Panc1 (cell line): ENCODE measurements around the gene NCK2. TPM values are rescaled to one million over a fixed set of nuclear protein-coding genes. Genes with fewer than 3 reads are reported as not detected.

Source experiments
- ATAC-seq: fragments of 200-7000 bp; cut with Tn5 transposase; 2 replicates; pipeline ENCODE4 v1.9.1; 2020; ENCODE audit warnings: mild to moderate bottlenecking, moderate library complexity
- BruUV-seq: library from RNA; stranded (reverse); fragments of 400-500 nt; replicated peaks from 2 replicates; lab custom pipeline; 2021; lab: Mats Ljungman, UMichigan
- CTCF ChIA-PET: fragments of 300-600 bp; sonication (Branson Sonifier 250); formaldehyde crosslinking; loops from one replicate; lab custom pipeline; 2022; ENCODE audit warnings: antibody characterized with exemption; lab: Charles Lee
- POLR2A ChIA-PET: fragments of 300-600 bp; sonication (Branson Sonifier 250); formaldehyde crosslinking; loops from one replicate; lab custom pipeline; 2022; ENCODE audit warnings: antibody characterized with exemption; lab: Charles Lee
- DNase-seq: peaks from one replicate; pipeline ENCODE4 v3.0.0-alpha.2; 2010; ENCODE audit warnings: low read depth, low spot score
- H3K27ac ChIP-seq: 2 replicates; pipeline ENCODE4 v1.5.1; 2011; ENCODE audit warnings: mild to moderate bottlenecking, low read length, inconsistent platforms
- H3K27me3 ChIP-seq: fragments of 200-500 bp; sonication (Bioruptor generic); 2 replicates; pipeline ENCODE4 v1.6.0; 2014; ENCODE audit warnings: low read length, inconsistent platforms; ENCODE audit not compliant: control insufficient read depth, insufficient read depth
- H3K36me3 ChIP-seq: fragments of 200-500 bp; sonication (Bioruptor generic); 2 replicates; pipeline ENCODE4 v1.5.1; 2014; ENCODE audit warnings: inconsistent platforms, mild to moderate bottlenecking, low read length, moderate library complexity; ENCODE audit not compliant: control insufficient read depth, insufficient read depth
- H3K4me1 ChIP-seq: 2 replicates; pipeline ENCODE4 v1.5.1; 2011; ENCODE audit warnings: inconsistent platforms, mild to moderate bottlenecking, low read length, moderate library complexity; ENCODE audit not compliant: control insufficient read depth, insufficient read depth
- H3K4me3 ChIP-seq, 2 experiments: 2 replicates each; pipeline ENCODE4 v1.5.1; 2011 to 2012; ENCODE audit warnings: low read depth in 2 of 2, low read length in 2 of 2, mild to moderate bottlenecking in 2 of 2, inconsistent platforms in 1 of 2, moderate library complexity in 1 of 2
- H3K9me3 ChIP-seq: fragments of 200-500 bp; sonication (Bioruptor generic); 2 replicates; pipeline ENCODE4 v1.5.1; 2014; ENCODE audit warnings: low read depth, mild to moderate bottlenecking, inconsistent platforms, low read length, moderate library complexity; ENCODE audit not compliant: control insufficient read depth, insufficient read depth
- POLR2AphosphoS5 ChIP-seq: IDR thresholded peaks from 2 replicates; pipeline ENCODE4 v1.6.1; 2012; ENCODE audit warnings: mild to moderate bottlenecking, low read depth, low read length, moderate library complexity
- SIN3A ChIP-seq: IDR thresholded peaks from 2 replicates; pipeline ENCODE4 v1.6.1; 2012; ENCODE audit warnings: low read depth, mild to moderate bottlenecking, low read length, moderate library complexity, borderline replicate concordance; ENCODE audit not compliant: insufficient read depth
- TCF7L2 ChIP-seq: IDR thresholded peaks from 2 replicates; pipeline ENCODE4 v1.6.1; 2011; ENCODE audit warnings: mild to moderate bottlenecking, low read depth, low read length, inconsistent platforms
- in situ Hi-C: cut with HindIII; loops from 2 replicates; pipeline ENCODE4 v1.10.0; 2016; ENCODE audit warnings: low sequenced_read_pairs, low pct_unique_long_range_greater_than_20kb
- intact Hi-C: fragments of 100-400 bp; cut with micrococcal nuclease; formaldehyde crosslinking; loops from one replicate; pipeline ENCODE4 v1.10.0; 2022; ENCODE audit not compliant: unreplicated experiment
- total RNA-seq: library from RNA; stranded (reverse); gene quantifications from one replicate; pipeline ENCODE4 v1.2.1, GENCODE V29; 2021; ENCODE audit not compliant: unreplicated experiment
- TF ChIP-seq, protein P1 (sequence below): fragments of 450-650 bp; IDR thresholded peaks from 2 replicates; pipeline ENCODE4 v1.5.1; 2017; ENCODE audit warnings: mild to moderate bottlenecking
- TF ChIP-seq, protein P2 (sequence below), 2 experiments: IDR thresholded peaks; 2 replicates each; pipeline ENCODE4 v1.6.1; 2011 to 2012; ENCODE audit warnings: low read depth in 2 of 2, control low read depth in 1 of 2, low read length in 1 of 2, mild to moderate bottlenecking in 1 of 2, moderate library complexity in 1 of 2; ENCODE audit not compliant: insufficient read depth in 1 of 2

The NCK2 gene
- total RNA-seq, 1 experiment from 2014 or later: 60.7 TPM

GRCh38 chr2:105824446-105824845 is 79.7 kb downstream of the NCK2 start:
- TF ChIP-seq SIN3A (no peak), POLR2AphosphoS5 (no peak), TCF7L2 (no peak)
- TF ChIP-seq, protein P1, sequence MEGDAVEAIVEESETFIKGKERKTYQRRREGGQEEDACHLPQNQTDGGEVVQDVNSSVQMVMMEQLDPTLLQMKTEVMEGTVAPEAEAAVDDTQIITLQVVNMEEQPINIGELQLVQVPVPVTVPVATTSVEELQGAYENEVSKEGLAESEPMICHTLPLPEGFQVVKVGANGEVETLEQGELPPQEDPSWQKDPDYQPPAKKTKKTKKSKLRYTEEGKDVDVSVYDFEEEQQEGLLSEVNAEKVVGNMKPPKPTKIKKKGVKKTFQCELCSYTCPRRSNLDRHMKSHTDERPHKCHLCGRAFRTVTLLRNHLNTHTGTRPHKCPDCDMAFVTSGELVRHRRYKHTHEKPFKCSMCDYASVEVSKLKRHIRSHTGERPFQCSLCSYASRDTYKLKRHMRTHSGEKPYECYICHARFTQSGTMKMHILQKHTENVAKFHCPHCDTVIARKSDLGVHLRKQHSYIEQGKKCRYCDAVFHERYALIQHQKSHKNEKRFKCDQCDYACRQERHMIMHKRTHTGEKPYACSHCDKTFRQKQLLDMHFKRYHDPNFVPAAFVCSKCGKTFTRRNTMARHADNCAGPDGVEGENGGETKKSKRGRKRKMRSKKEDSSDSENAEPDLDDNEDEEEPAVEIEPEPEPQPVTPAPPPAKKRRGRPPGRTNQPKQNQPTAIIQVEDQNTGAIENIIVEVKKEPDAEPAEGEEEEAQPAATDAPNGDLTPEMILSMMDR: no peak
- TF ChIP-seq, protein P2, sequence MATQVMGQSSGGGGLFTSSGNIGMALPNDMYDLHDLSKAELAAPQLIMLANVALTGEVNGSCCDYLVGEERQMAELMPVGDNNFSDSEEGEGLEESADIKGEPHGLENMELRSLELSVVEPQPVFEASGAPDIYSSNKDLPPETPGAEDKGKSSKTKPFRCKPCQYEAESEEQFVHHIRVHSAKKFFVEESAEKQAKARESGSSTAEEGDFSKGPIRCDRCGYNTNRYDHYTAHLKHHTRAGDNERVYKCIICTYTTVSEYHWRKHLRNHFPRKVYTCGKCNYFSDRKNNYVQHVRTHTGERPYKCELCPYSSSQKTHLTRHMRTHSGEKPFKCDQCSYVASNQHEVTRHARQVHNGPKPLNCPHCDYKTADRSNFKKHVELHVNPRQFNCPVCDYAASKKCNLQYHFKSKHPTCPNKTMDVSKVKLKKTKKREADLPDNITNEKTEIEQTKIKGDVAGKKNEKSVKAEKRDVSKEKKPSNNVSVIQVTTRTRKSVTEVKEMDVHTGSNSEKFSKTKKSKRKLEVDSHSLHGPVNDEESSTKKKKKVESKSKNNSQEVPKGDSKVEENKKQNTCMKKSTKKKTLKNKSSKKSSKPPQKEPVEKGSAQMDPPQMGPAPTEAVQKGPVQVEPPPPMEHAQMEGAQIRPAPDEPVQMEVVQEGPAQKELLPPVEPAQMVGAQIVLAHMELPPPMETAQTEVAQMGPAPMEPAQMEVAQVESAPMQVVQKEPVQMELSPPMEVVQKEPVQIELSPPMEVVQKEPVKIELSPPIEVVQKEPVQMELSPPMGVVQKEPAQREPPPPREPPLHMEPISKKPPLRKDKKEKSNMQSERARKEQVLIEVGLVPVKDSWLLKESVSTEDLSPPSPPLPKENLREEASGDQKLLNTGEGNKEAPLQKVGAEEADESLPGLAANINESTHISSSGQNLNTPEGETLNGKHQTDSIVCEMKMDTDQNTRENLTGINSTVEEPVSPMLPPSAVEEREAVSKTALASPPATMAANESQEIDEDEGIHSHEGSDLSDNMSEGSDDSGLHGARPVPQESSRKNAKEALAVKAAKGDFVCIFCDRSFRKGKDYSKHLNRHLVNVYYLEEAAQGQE (IDR thresholded peaks at IDR 0.05; ENCODE audit: insufficient read depth in 1 of 2, low read depth in 2 of 2, low read length in 1 of 2): no peak
- no peaks in the 10 kb centered on the region for H3K4me1 ChIP-seq
- in situ Hi-C loops (no loop called here), intact Hi-C loops (no loop called here)
- ChIA-PET CTCF (no interaction called here), POLR2A (no interaction called here)
- DNase-seq (no peak), ATAC-seq (no peak)
- H3K36me3 ChIP-seq: no peaks in the 10 kb centered on the region
- no peak overlapping the region for H3K27ac ChIP-seq
- BruUV-seq: no TSS peak
- H3K27me3 ChIP-seq: no peaks in the 10 kb centered on the region
- H3K9me3 ChIP-seq: no peaks in the 10 kb centered on the region
- no peak overlapping the region for H3K4me3 ChIP-seq

DNA sequence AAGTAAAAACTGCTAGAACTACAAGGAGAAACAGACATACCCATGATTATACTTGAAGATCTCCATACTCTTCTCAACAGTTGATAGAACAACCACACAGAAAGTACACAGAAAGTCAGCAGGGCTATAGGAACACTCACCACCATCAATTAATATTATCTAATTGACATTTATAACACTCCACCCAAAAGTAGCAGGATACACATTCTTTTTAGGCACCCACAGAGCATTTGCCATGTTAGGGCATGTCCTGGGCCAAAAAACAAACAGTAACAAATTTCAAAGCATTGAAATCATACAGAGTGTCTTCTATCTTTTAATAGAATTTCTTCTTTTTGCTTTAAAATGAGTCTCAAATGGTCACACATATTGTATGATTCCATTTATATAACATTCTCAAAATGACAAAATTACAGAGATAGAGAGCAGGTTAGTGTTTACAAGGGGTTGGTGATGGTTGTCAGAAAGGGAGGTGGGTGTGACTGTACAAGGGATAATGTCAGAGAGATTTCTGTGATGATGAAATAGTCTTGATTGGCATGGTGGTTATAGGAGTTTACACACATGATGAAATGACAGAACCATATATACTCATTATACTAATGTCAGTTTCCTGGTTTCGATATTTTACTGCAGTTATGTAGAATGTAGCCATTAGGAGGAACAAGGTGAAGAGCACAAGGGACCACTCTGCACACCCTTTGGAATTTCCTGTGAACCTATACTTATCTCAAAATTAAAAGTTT is 82.8 kb downstream of the NCK2 start:
- no peak overlapping the region for H3K27ac ChIP-seq
- BruUV-seq: no TSS peak
- no peaks in the 10 kb centered on the region for H3K27me3 ChIP-seq
- in situ Hi-C loops (no loop called here), intact Hi-C loops (no loop called here)
- H3K36me3 ChIP-seq: no peaks in the 10 kb centered on the region
- TF ChIP-seq TCF7L2 (no peak), POLR2AphosphoS5 (no peak), SIN3A (no peak)
- TF ChIP-seq, protein P2 (IDR thresholded peaks at IDR 0.05; ENCODE audit: insufficient read depth in 1 of 2, low read depth in 2 of 2, low read length in 1 of 2): no peak
- TF ChIP-seq, protein P1: no peak
- no peaks in the 10 kb centered on the region for H3K4me1 ChIP-seq
- POLR2A ChIA-PET: no interaction called here
- no peak overlapping the region for H3K4me3 ChIP-seq
- DNase-seq (no peak), ATAC-seq (no peak)
- H3K9me3 ChIP-seq: 0 out of 2 replicates have a peak, but pooled peaks cover 3% of the 10 kb centered on the region
- CTCF ChIA-PET: no interaction called here
